NCI-H748 (cell line): Measurements from ENCODE around the gene NDUFA6.
"Not testable (repeated sequence)": the region's sequence is repeated elsewhere in the genome, so short reads cannot be mapped to it uniquely, and the experiment has no call there.

ENCODE experiments used
- DNase-seq: peaks from one replicate; lab custom pipeline; 2025; ENCODE audit not compliant: unreplicated experiment; lab: John Stamatoyannopoulos, UW

The NDUFA6 gene

GRCh38 chr22:42114721-42115120, 24.1 kb upstream of the NDUFA6 start:
- DNase-seq: no peak

- peak; percentile 35 for DNase-seq
Observed at GRCh38 chr22:42112793-42113192, 22.2 kb upstream of the NDUFA6 start.

GRCh38 chr22:42111798-42112197, 21.2 kb upstream of the NDUFA6 start:
- no peak for DNase-seq

- no peak for DNase-seq
Observed at GRCh38 chr22:42108848-42109247, 18.3 kb upstream of the NDUFA6 start.

- not testable (repeated sequence) for DNase-seq
Observed at GRCh38 chr22:42104332-42104860, 13.8 kb upstream of the NDUFA6 start.

GRCh38 chr22:42101199-42101598, 10.6 kb upstream of the NDUFA6 start:
- DNase-seq: no peak

GRCh38 chr22:42091455-42091782, 847 bp upstream of the NDUFA6 start:
- DNase-seq: peak; percentile 53

- DNase-seq: no peak
Observed at GRCh38 chr22:42086051-42086450, 4.5 kb downstream of the NDUFA6 start.

- DNase-seq: no peak
Observed at GRCh38 chr22:42084874-42085273, 5.7 kb downstream of the NDUFA6 start.

- DNase-seq: no peak
Observed at GRCh38 chr22:42083119-42083518, 7.5 kb downstream of the NDUFA6 start.

GRCh38 chr22:42080287-42080686, 10.3 kb downstream of the NDUFA6 start:
- DNase-seq: peak; percentile 33

- peak; percentile 99 for DNase-seq
Observed at GRCh38 chr22:42079319-42080251, 11.0 kb downstream of the NDUFA6 start, which contains the start of gene SMDT1. Gene SMDT1, plus strand, starts transcription at chr22:42079700. Its CDS starts 69 bp downstream, at chr22:42079769.

- DNase-seq: no peak
Observed at GRCh38 chr22:42078469-42079318, 11.9 kb downstream of the NDUFA6 start.

- no peak for DNase-seq
Observed at GRCh38 chr22:42077486-42078125, 13.0 kb downstream of the NDUFA6 start.

GRCh38 chr22:42076764-42077485, 13.6 kb downstream of the NDUFA6 start:
- DNase-seq: no peak

GRCh38 chr22:42074846-42075676, 15.5 kb downstream of the NDUFA6 start:
- DNase-seq: no peak

GRCh38 chr22:42074132-42074811, 16.3 kb downstream of the NDUFA6 start, which contains the start of gene PHETA2:
Gene PHETA2, plus strand, starts transcription at chr22:42074248. Its CDS starts 3,046 bp downstream, at chr22:42077294.
- DNase-seq: no peak

- no peak for DNase-seq
Observed at GRCh38 chr22:42073621-42074041, 16.9 kb downstream of the NDUFA6 start.
